Keratinocyte (primary cell): ENCODE measurements around the gene TTLL13. TPM values are rescaled to one million over a fixed set of nuclear protein-coding genes. Genes with fewer than 3 reads are reported as not detected.

Source experiments
- DNase-seq: peaks from one replicate; pipeline ENCODE4 v3.0.0-alpha.2; 2011; ENCODE audit warnings: low read depth, missing footprints, low spot score
- FAIRE-seq: peaks from 2 replicates; lab custom pipeline; 2011; peaks lifted over from hg19 to GRCh38; lab: Jason Lieb, UNC
- H2AFZ ChIP-seq: 2 replicates; pipeline ENCODE4 v1.6.0; 2012; ENCODE audit warnings: low read length, control low read depth, inconsistent platforms; ENCODE audit not compliant: control insufficient read depth
- H3K27ac ChIP-seq: 2 replicates; pipeline ENCODE4 v1.5.1; 2011; ENCODE audit warnings: low read length; ENCODE audit not compliant: control insufficient read depth, insufficient read depth
- H3K27me3 ChIP-seq: 3 replicates; pipeline ENCODE4 v1.6.0; 2011; ENCODE audit warnings: low read length; ENCODE audit not compliant: control insufficient read depth, insufficient read depth; ENCODE audit errors: extremely low read depth
- H3K36me3 ChIP-seq, 2 experiments: 2 replicates in 1 of 2; 3 replicates in 1 of 2; pipeline ENCODE4 v1.5.1; 2011; ENCODE audit warnings: low read length in 2 of 2, mild to moderate bottlenecking in 1 of 2; ENCODE audit not compliant: control insufficient read depth in 2 of 2, insufficient read depth in 2 of 2; ENCODE audit errors: extremely low read depth in 1 of 2
- H3K4me1 ChIP-seq: 3 replicates; pipeline ENCODE4 v1.5.1; 2011; ENCODE audit warnings: low read length; ENCODE audit not compliant: control insufficient read depth, insufficient read depth; ENCODE audit errors: extremely low read depth
- H3K4me2 ChIP-seq: 3 replicates; pipeline ENCODE4 v1.6.0; 2011; ENCODE audit warnings: low read depth, low read length; ENCODE audit not compliant: control insufficient read depth, insufficient read depth; ENCODE audit errors: extremely low read depth
- H3K4me3 ChIP-seq, 3 experiments: fragments of 200-600 bp in 1 of 3; sonication (generic) in 1 of 3; 2 replicates in 2 of 3; 3 replicates in 1 of 3; pipeline ENCODE4 v1.5.1; 2011 to 2016; ENCODE audit warnings: low read length in 3 of 3, mild to moderate bottlenecking in 3 of 3, control low read depth in 2 of 3, inconsistent platforms in 1 of 3, low read depth in 1 of 3, mixed read lengths in 1 of 3, mixed run types in 1 of 3, moderate library complexity in 1 of 3; ENCODE audit not compliant: control insufficient read depth in 2 of 3, insufficient read depth in 2 of 3; ENCODE audit errors: extremely low read depth in 1 of 3
- H3K79me2 ChIP-seq: 2 replicates; pipeline ENCODE4 v1.6.0; 2012; ENCODE audit warnings: low read length; ENCODE audit not compliant: control insufficient read depth, insufficient read depth
- H3K9ac ChIP-seq: 3 replicates; pipeline ENCODE4 v1.6.0; 2011; ENCODE audit warnings: low read length; ENCODE audit not compliant: control insufficient read depth, insufficient read depth; ENCODE audit errors: extremely low read depth
- H3K9me1 ChIP-seq: 3 replicates; pipeline ENCODE4 v1.6.0; 2011; ENCODE audit warnings: low read length; ENCODE audit not compliant: control insufficient read depth, insufficient read depth; ENCODE audit errors: extremely low read depth
- H3K9me3 ChIP-seq: 2 replicates; pipeline ENCODE4 v1.5.1; 2012; ENCODE audit warnings: low read depth, low read length; ENCODE audit not compliant: control insufficient read depth
- H4K20me1 ChIP-seq: 3 replicates; pipeline ENCODE4 v1.6.0; 2011; ENCODE audit warnings: low read length; ENCODE audit not compliant: control insufficient read depth, insufficient read depth; ENCODE audit errors: extremely low read depth
- EZH2 ChIP-seq: IDR thresholded peaks from one replicate; pipeline ENCODE4 v1.6.1; 2012; ENCODE audit warnings: inconsistent platforms, mild to moderate bottlenecking, low read length, moderate library complexity
- dilution Hi-C: fragments of 300-500 bp; cut with MboI; formaldehyde crosslinking; loops from one replicate; pipeline ENCODE4 v1.7.0; 2020; ENCODE audit warnings: low sequenced_read_pairs; ENCODE audit not compliant: extremely low pct_ligation_motif_present
- polyA plus RNA-seq, 5 experiments: library from polyadenylated mRNA; depleted of rRNA in 3 of 5; stranded (reverse) in 3 of 5; stranded (forward) in 1 of 5; unstranded in 1 of 5; fragments of >200 nt; gene quantifications; 1 replicate in 1 of 5; 2 replicates in 3 of 5; 3 replicates in 1 of 5; pipeline versions ENCODE4 v1.2.1 to v1.2.3, GENCODE V29; 2011 to 2012; ENCODE audit warnings: missing spikeins in 2 of 5, low read depth in 1 of 5, low replicate concordance in 1 of 5
- TF ChIP-seq, protein P1 (sequence below), 3 experiments: IDR thresholded peaks in 1 of 3; conservative IDR thresholded peaks in 1 of 3; optimal IDR thresholded peaks in 1 of 3; 2 replicates in 2 of 3; 3 replicates in 1 of 3; pipeline versions ENCODE3 to v1.5.1; 2011; ENCODE audit warnings: low read length in 3 of 3, mild to moderate bottlenecking in 3 of 3, moderate library complexity in 2 of 3, control low read depth in 1 of 3, inconsistent platforms in 1 of 3; ENCODE audit not compliant: insufficient read depth in 2 of 3; ENCODE audit errors: extremely low read depth in 1 of 3

Gene TTLL13
- polyA plus RNA-seq, 1 donor (not counting 4 experiments of a cell fraction or from before 2014, with no cell fraction given): 0.07 TPM

DNA sequence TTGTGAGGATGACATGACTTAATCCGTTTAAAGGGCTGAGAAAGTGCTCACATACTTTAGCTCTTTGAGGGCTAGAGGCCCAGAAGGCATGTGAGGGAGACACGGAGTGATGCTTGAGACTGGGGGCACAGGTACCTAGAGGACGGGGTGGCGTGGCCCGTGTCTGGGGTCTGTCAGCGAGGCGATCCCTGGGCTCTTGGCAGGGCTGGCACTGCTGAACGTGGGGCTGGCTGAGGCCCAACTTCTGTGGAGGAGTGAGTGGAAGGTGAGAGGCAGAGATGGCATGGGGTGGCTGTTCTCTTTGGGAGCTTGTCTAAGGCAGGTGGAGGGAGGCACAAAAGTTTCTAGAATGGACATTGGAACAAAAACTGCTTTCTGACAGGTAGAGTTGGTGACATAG is 38.8 kb upstream of the TTLL13 start:
- Histone ChIP-seq H2AFZ (no peak overlapping the region), H3K27ac (peak overlapping the region; percentile 98), H3K9me1 (no peaks in the 10 kb centered on the region), H3K27me3 (no peaks in the 10 kb centered on the region), H3K9me3 (no peaks in the 10 kb centered on the region), H3K4me2 (peak overlapping the region; percentile 91), H4K20me1 (no peaks in the 10 kb centered on the region), H3K9ac (peak overlapping the region; percentile 88), H3K4me1 (peaks cover 68% of the 10 kb centered on the region), H3K4me3 (no peak overlapping the region), H3K79me2 (peaks cover 76% of the 10 kb centered on the region), H3K36me3 (peaks cover 13 to 60% of the 10 kb centered on the region in 2 experiments)
- TF ChIP-seq, protein P1, sequence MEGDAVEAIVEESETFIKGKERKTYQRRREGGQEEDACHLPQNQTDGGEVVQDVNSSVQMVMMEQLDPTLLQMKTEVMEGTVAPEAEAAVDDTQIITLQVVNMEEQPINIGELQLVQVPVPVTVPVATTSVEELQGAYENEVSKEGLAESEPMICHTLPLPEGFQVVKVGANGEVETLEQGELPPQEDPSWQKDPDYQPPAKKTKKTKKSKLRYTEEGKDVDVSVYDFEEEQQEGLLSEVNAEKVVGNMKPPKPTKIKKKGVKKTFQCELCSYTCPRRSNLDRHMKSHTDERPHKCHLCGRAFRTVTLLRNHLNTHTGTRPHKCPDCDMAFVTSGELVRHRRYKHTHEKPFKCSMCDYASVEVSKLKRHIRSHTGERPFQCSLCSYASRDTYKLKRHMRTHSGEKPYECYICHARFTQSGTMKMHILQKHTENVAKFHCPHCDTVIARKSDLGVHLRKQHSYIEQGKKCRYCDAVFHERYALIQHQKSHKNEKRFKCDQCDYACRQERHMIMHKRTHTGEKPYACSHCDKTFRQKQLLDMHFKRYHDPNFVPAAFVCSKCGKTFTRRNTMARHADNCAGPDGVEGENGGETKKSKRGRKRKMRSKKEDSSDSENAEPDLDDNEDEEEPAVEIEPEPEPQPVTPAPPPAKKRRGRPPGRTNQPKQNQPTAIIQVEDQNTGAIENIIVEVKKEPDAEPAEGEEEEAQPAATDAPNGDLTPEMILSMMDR (optimal IDR thresholded peaks at IDR 0.05 in 1 of 3, IDR thresholded peaks at IDR 0.05 in 1 of 3, conservative IDR thresholded peaks at IDR 0.05 in 1 of 3; ENCODE audit: extremely low read depth in 1 of 3, insufficient read depth in 2 of 3, low read length in 3 of 3): no peak
- TF ChIP-seq EZH2: no peak
- DNase-seq (no peak), FAIRE-seq (no peak)
- dilution Hi-C loops: no loop called here

DNA sequence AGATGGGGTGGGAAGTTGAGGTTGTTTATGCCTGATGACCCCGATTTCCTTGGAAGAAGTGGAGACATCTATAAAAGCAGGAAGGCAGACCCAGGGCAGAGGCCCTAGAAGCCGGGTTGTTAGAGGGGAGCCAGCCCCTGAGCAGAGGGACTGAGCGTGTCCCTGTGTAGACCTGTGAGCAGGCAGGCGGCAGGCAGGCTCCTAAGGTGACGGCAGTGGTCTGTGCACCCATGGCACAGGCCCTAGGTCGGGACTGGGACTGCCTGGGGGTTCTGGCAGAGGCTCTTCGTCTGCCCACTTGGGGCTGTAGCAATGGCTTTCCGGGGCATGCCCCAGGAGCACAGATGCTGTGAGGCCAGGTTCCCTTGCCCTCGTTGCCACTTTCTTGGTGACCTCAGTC is 38.3 kb upstream of the TTLL13 start:
- H3K9me3 ChIP-seq: no peaks in the 10 kb centered on the region
- peaks cover 76% of the 10 kb centered on the region for H3K79me2 ChIP-seq

More for the DNA sequence above, 38.3 kb upstream of the TTLL13 start:
- H3K9me1 ChIP-seq: no peaks in the 10 kb centered on the region
- DNase-seq: no peak
- H2AFZ ChIP-seq: no peak overlapping the region
- H3K9ac ChIP-seq: peak overlapping the region; percentile 88
- TF ChIP-seq, protein P1 (optimal IDR thresholded peaks at IDR 0.05 in 1 of 3, IDR thresholded peaks at IDR 0.05 in 1 of 3, conservative IDR thresholded peaks at IDR 0.05 in 1 of 3; ENCODE audit: extremely low read depth in 1 of 3, insufficient read depth in 2 of 3, low read length in 3 of 3): no peak
- peak overlapping the region; percentile 91 for H3K4me2 ChIP-seq
- H3K27ac ChIP-seq: peak overlapping the region; percentile 98
- no peaks in the 10 kb centered on the region for H4K20me1 ChIP-seq
- H3K4me3 ChIP-seq: no peak overlapping the region
- dilution Hi-C loops: no loop called here
- no peak for FAIRE-seq
- H3K36me3 ChIP-seq: peaks cover 13 to 60% of the 10 kb centered on the region in 2 experiments
- H3K27me3 ChIP-seq: no peaks in the 10 kb centered on the region
- peaks cover 64% of the 10 kb centered on the region for H3K4me1 ChIP-seq
